GM23338 (cell line): ENCODE results near the gene CNTROB. TPM values are rescaled to one million over a fixed set of nuclear protein-coding genes. Genes with fewer than 3 reads are reported as not detected.

Experiments
- ATAC-seq: fragments of 200-7000 bp; cut with Tn5 transposase; 3 replicates; pipeline ENCODE4 v1.9.1; 2020
- DNase-seq: peaks from one replicate; pipeline ENCODE4 v3.0.0-alpha.2; 2015; ENCODE audit warnings: low spot score
- H2AFZ ChIP-seq: fragments of 200-600 bp; sonication (generic); 2 replicates; pipeline ENCODE4 v1.8.0; 2016; ENCODE audit warnings: antibody characterized with exemption, mild to moderate bottlenecking, moderate library complexity
- H3F3A ChIP-seq: fragments of 200-600 bp; sonication (generic); replicated peaks from 2 replicates; pipeline ENCODE4 v1.8.0; 2017; ENCODE audit warnings: antibody characterized with exemption, mixed run types, low read depth
- H3K27ac ChIP-seq: fragments of 200-600 bp; sonication (generic); 2 replicates; pipeline ENCODE4 v1.6.1; 2016; ENCODE audit warnings: low read depth
- H3K27me3 ChIP-seq: fragments of 200-600 bp; sonication (generic); 2 replicates; pipeline ENCODE4 v1.8.0; 2016; ENCODE audit warnings: mild to moderate bottlenecking, mixed run types, moderate library complexity; ENCODE audit not compliant: insufficient read depth
- H3K36me3 ChIP-seq: fragments of 200-600 bp; sonication (generic); 2 replicates; pipeline ENCODE4 v1.8.0; 2016; ENCODE audit warnings: mild to moderate bottlenecking; ENCODE audit not compliant: insufficient read depth
- H3K4me1 ChIP-seq: fragments of 200-600 bp; sonication (generic); 2 replicates; pipeline ENCODE4 v1.8.0; 2016; ENCODE audit warnings: mild to moderate bottlenecking, moderate library complexity; ENCODE audit not compliant: insufficient read depth
- H3K4me2 ChIP-seq: fragments of 200-600 bp; sonication (generic); 2 replicates; pipeline ENCODE4 v1.7.1; 2017; ENCODE audit warnings: mixed run types
- H3K4me3 ChIP-seq: fragments of 200-600 bp; sonication (generic); 2 replicates; pipeline ENCODE4 v1.6.1; 2016; ENCODE audit warnings: mixed run types
- H3K79me2 ChIP-seq: fragments of 200-600 bp; sonication (generic); replicated peaks from 2 replicates; pipeline ENCODE4 v1.8.0; 2017; ENCODE audit warnings: mild to moderate bottlenecking; ENCODE audit not compliant: insufficient read depth
- H3K9me2 ChIP-seq: fragments of 200-600 bp; sonication (generic); 2 replicates; pipeline ENCODE4 v1.8.0; 2017; ENCODE audit not compliant: insufficient read depth
- H4K20me1 ChIP-seq: fragments of 200-600 bp; sonication (generic); replicated peaks from 2 replicates; pipeline ENCODE4 v1.8.0; 2017; ENCODE audit warnings: mild to moderate bottlenecking; ENCODE audit not compliant: insufficient read depth
- H3K27ac Mint-ChIP-seq: 2 replicates; pipeline ENCODE4 v1.8.0; 2020; ENCODE audit warnings: inconsistent platforms, mild to moderate bottlenecking, moderate library complexity, mixed read lengths
- H3K27me3 Mint-ChIP-seq: 3 replicates; pipeline ENCODE4 v1.8.0; 2022; ENCODE audit warnings: low read depth, mild to moderate bottlenecking, moderate library complexity, mixed read lengths, inconsistent platforms; ENCODE audit not compliant: insufficient read depth, poor library complexity
- H3K36me3 Mint-ChIP-seq: 3 replicates; pipeline ENCODE4 v1.8.0; 2021; ENCODE audit warnings: low read depth, mild to moderate bottlenecking, inconsistent platforms, moderate library complexity, mixed read lengths
- H3K4me1 Mint-ChIP-seq: 3 replicates; pipeline ENCODE4 v1.8.0; 2020; ENCODE audit warnings: mild to moderate bottlenecking, inconsistent platforms, mixed read lengths
- H3K4me3 Mint-ChIP-seq: 3 replicates; pipeline ENCODE4 v1.8.0; 2021; ENCODE audit warnings: moderate library complexity, mild to moderate bottlenecking, inconsistent platforms, mixed read lengths
- H3K9me3 Mint-ChIP-seq: 3 replicates; pipeline ENCODE4 v1.8.0; 2020; ENCODE audit warnings: moderate library complexity, mild to moderate bottlenecking, inconsistent platforms, mixed read lengths
- CREB1 ChIP-seq: fragments of 250-450 bp; sonication (Bioruptor Pico); IDR thresholded peaks from 2 replicates; pipeline ENCODE4 v1.5.0; 2020; ENCODE audit warnings: low read depth, mild to moderate bottlenecking, moderate library complexity
- CTCF ChIP-seq, 2 experiments: fragments of 200-600 bp in 1 of 2; sonication (generic) in 1 of 2; conservative IDR thresholded peaks; 2 replicates each; pipeline versions ENCODE4 v1.5.1 to v1.6.1; 2016 to 2017; ENCODE audit warnings: antibody characterized with exemption in 2 of 2, low read depth in 2 of 2, mild to moderate bottlenecking in 2 of 2, moderate library complexity in 1 of 2
- EZH2 ChIP-seq: fragments of 200-600 bp; sonication (generic); IDR thresholded peaks from one replicate; pipeline ENCODE4 v1.8.0; 2017; ENCODE audit warnings: antibody characterized with exemption, mild to moderate bottlenecking, low read depth; ENCODE audit not compliant: unreplicated experiment
- NANOG ChIP-seq: IDR thresholded peaks from 2 replicates; pipeline ENCODE4 v1.6.1; 2016; ENCODE audit warnings: antibody characterized with exemption, borderline replicate concordance
- POLR2AphosphoS5 ChIP-seq: IDR thresholded peaks from 2 replicates; pipeline ENCODE4 v1.6.1; 2016; ENCODE audit warnings: antibody characterized with exemption, low read depth
- REST ChIP-seq: IDR thresholded peaks from one replicate; pipeline ENCODE4 v1.6.1; 2018; ENCODE audit warnings: antibody characterized with exemption; ENCODE audit not compliant: unreplicated experiment
- STAT1 ChIP-seq: IDR thresholded peaks from one replicate; pipeline ENCODE4 v1.6.1; 2016; ENCODE audit warnings: antibody characterized with exemption; ENCODE audit not compliant: unreplicated experiment
- ZNF114 ChIP-seq: fragments of 250-450 bp; sonication (Bioruptor Pico); IDR thresholded peaks from 2 replicates; pipeline ENCODE4 v1.5.0; 2020; ENCODE audit warnings: mild to moderate bottlenecking, moderate library complexity
- ZNF331 ChIP-seq: fragments of 250-450 bp; sonication (Bioruptor Pico); IDR thresholded peaks from 2 replicates; pipeline ENCODE4 v1.5.0; 2020; ENCODE audit warnings: low read depth, mild to moderate bottlenecking, moderate library complexity
- polyA plus RNA-seq: library from polyadenylated mRNA; unstranded; fragments of >200 nt; fragmentation: Nextera tagmentation; extraction: Ambion mirVana; gene quantifications from 2 replicates; pipeline ENCODE4 v1.2.1, GENCODE V29; 2016
- total RNA-seq: library from RNA; depleted of rRNA; stranded (reverse); fragments of >200 nt; shearing (Covaris generic); gene quantifications from 2 replicates; pipeline ENCODE4 v1.2.3, GENCODE V29; 2014

Gene CNTROB
- total and polyA plus RNA-seq, 2 experiments from 2014 or later = 16.3 to 18.5 TPM

GRCh38 chr17:7910281-7910680, 21.7 kb upstream of the CNTROB start:
- Histone ChIP-seq H3F3A (peaks cover 3% of the 10 kb centered on the region; the same call in 1 of the 2 replicates), H3K4me2 (no peak overlapping the region), H3K79me2 (no peaks in the 10 kb centered on the region), H3K27me3 (peaks cover 18% of the 10 kb centered on the region), H3K9me2 (no peaks in the 10 kb centered on the region), H4K20me1 (no peaks in the 10 kb centered on the region; the same call in 1 of the 2 replicates), H3K4me3 (no peak overlapping the region), H3K27ac (no peak overlapping the region), H3K36me3 (no peaks in the 10 kb centered on the region), H3K4me1 (no peaks in the 10 kb centered on the region), H2AFZ (no peak overlapping the region)
- H3K27me3 Mint-ChIP-seq = peaks cover 10% of the 10 kb centered on the region
- no peak for TF ChIP-seq ZNF114 (CRISPR knock-in tag)
- TF ChIP-seq EZH2 = no peak
- no peak for TF ChIP-seq STAT1
- ATAC-seq = no peak
- no peak overlapping the region for H3K27ac Mint-ChIP-seq
- DNase-seq = no peak
- no peaks in the 10 kb centered on the region; the same call in 2 of the 3 replicates for H3K36me3 Mint-ChIP-seq
- peaks cover 6% of the 10 kb centered on the region for H3K4me1 Mint-ChIP-seq
- H3K4me3 Mint-ChIP-seq = no peak overlapping the region; the same call in 2 of the 3 replicates
- no peaks in the 10 kb centered on the region for H3K9me3 Mint-ChIP-seq

GRCh38 chr17:7910711-7911110, 21.3 kb upstream of the CNTROB start:
- Histone ChIP-seq H3K79me2 (no peaks in the 10 kb centered on the region), H3F3A (peaks cover 4% of the 10 kb centered on the region; the same call in 1 of the 2 replicates), H3K27me3 (peaks cover 20% of the 10 kb centered on the region), H3K9me2 (no peaks in the 10 kb centered on the region), H3K4me2 (no peak overlapping the region), H3K27ac (no peak overlapping the region), H3K36me3 (no peaks in the 10 kb centered on the region), H4K20me1 (no peaks in the 10 kb centered on the region; the same call in 1 of the 2 replicates), H2AFZ (no peak overlapping the region), H3K4me3 (no peak overlapping the region), H3K4me1 (no peaks in the 10 kb centered on the region)
- no peak overlapping the region for H3K27ac Mint-ChIP-seq
- no peak overlapping the region; the same call in 2 of the 3 replicates for H3K4me3 Mint-ChIP-seq
- peaks cover 8% of the 10 kb centered on the region for H3K4me1 Mint-ChIP-seq
- H3K27me3 Mint-ChIP-seq = peaks cover 15% of the 10 kb centered on the region
- TF ChIP-seq NANOG (no peak), EZH2 (no peak), POLR2AphosphoS5 (no peak), REST (no peak)
- no peak for ATAC-seq
- H3K36me3 Mint-ChIP-seq = no peaks in the 10 kb centered on the region; the same call in 2 of the 3 replicates
- H3K9me3 Mint-ChIP-seq = no peaks in the 10 kb centered on the region; the same call in 2 of the 3 replicates
- DNase-seq = no peak

GRCh38 chr17:7911116-7911515, 20.9 kb upstream of the CNTROB start:
- H3K9me3 Mint-ChIP-seq = no peaks in the 10 kb centered on the region; the same call in 2 of the 3 replicates
- H3K4me3 Mint-ChIP-seq = no peak overlapping the region
- no peaks in the 10 kb centered on the region; the same call in 1 of the 2 replicates for H4K20me1 ChIP-seq
- no peaks in the 10 kb centered on the region for H3K79me2 ChIP-seq
- H3K4me1 ChIP-seq = no peaks in the 10 kb centered on the region
- H3K36me3 Mint-ChIP-seq = no peaks in the 10 kb centered on the region; the same call in 2 of the 3 replicates
- H3K9me2 ChIP-seq = no peaks in the 10 kb centered on the region
- no peak overlapping the region for H3K4me3 ChIP-seq
- H3K4me2 ChIP-seq = no peak overlapping the region
- no peak for ATAC-seq
- H3K27me3 Mint-ChIP-seq = peaks cover 17% of the 10 kb centered on the region
- H3K27me3 ChIP-seq = peaks cover 21% of the 10 kb centered on the region
- no peak for DNase-seq
- no peaks in the 10 kb centered on the region for H3K36me3 ChIP-seq
- no peak overlapping the region for H3K27ac ChIP-seq
- no peak overlapping the region for H3K27ac Mint-ChIP-seq
- H3F3A ChIP-seq = peaks cover 4% of the 10 kb centered on the region; the same call in 1 of the 2 replicates
- peaks cover 8% of the 10 kb centered on the region for H3K4me1 Mint-ChIP-seq
- H2AFZ ChIP-seq = no peak overlapping the region
- TF ChIP-seq ZNF331 (no peak), STAT1 (no peak), CTCF (conservative IDR thresholded peaks at IDR 0.05; ENCODE audit: low read depth in 2 of 2) (no peak), CREB1 (no peak)
